ENCODE results near the gene USP44. TPM values are rescaled to one million over a fixed set of nuclear protein-coding genes. Genes with fewer than 3 reads are reported as not detected.

USP44 gene
- total and polyA plus RNA-seq, 2 of the 4 experiments (the other 2 are of a cell fraction), result 13.0 to 33.5 TPM

DNA sequence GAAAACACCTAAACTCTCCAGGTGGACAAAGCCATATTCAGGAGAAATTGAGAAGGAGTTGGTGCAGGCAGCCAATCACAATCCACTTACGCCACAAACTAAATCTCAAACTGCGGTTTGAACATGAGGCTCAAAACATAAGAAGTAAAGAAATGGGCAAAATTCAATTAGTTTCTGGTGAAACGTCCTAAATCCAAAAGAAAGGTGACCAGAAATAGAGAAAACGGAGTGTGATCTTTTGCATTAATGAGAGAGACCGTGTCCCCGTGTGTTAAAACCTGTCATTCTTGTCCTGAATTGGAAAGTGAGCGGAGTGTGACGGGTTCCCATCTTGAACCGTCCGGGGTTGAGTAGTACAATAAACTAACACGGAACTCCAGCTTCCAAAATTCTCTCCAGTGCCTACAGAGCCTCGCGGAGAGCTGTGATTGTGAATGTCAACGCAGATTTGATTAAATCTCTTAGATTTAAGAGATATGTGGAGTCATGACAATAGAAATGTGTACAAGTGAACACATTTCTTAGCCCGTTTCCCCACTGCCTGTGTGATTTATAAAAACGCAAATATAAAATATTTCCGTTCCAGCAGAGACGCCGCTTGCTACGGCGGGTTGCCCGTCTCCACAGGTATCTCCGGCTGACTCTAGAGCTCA lies 77.9 kb downstream of the USP44 start:
- ATAC-seq (ENCODE audit: low read depth), result peak; percentile 60
- Histone ChIP-seq H4K5ac (ENCODE audit: low read depth, low read length) (peak overlapping the region; percentile 74), H3K79me1 (ENCODE audit: low read depth in 1 of 2, low read length in 2 of 2) (peaks cover 0 to 11% of the 10 kb centered on the region in 2 experiments; a peak in 2 of 4 replicates), H3K9ac (ENCODE audit: low read depth, low read length) (peak overlapping the region; percentile 88), H3K4me2 (ENCODE audit: low read depth, low read length) (peak overlapping the region; percentile 94), H4K8ac (ENCODE audit: low read depth in 2 of 2, low read length in 2 of 2) (peak overlapping the region; percentile 75 to 79), H2BK5ac (ENCODE audit: low read depth, low read length, poor library complexity, severe bottlenecking) (peak overlapping the region; percentile 86), H3K36me3 (ENCODE audit: control insufficient read depth, insufficient read depth, low read length) (peaks cover 11% of the 10 kb centered on the region), H2BK120ac (ENCODE audit: low read depth, low read length) (peak overlapping the region; percentile 35), H2BK20ac (ENCODE audit: low read depth, low read length) (0 out of 2 replicates have a peak overlapping the region, but pooled peaks have one; percentile 12), H3K18ac (ENCODE audit: low read depth, low read length) (peak overlapping the region; percentile 58), H2AK9ac (replicated peaks; ENCODE audit: low read depth, low read length, poor library complexity) (no peak overlapping the region), H2AK5ac (ENCODE audit: low read depth, low read length) (no peak overlapping the region), H3K4ac (ENCODE audit: low read depth, low read length) (peak overlapping the region; percentile 86), H3K4me3 (ENCODE audit: insufficient read depth, low read depth, low read length) (peak overlapping the region; percentile 84), H3K56ac (ENCODE audit: extremely low read depth, insufficient read depth, low read length) (peak overlapping the region; percentile 80), H3K27ac (ENCODE audit: insufficient read depth, low read length) (peak overlapping the region; percentile 89), H3K14ac (replicated peaks; ENCODE audit: low read depth, low read length) (peak overlapping the region; percentile 94), H3K9me3 (ENCODE audit: control insufficient read depth, insufficient read depth, low read length) (no peaks in the 10 kb centered on the region), H4K91ac (ENCODE audit: insufficient read depth, low read depth, low read length) (peak overlapping the region; percentile 68), H2AFZ (replicated peaks; ENCODE audit: low read length, poor library complexity) (peak overlapping the region; percentile 94), H2BK15ac (ENCODE audit: low read depth, low read length) (peak overlapping the region; percentile 32; the same call in 1 of the 3 replicates), H4K20me1 (ENCODE audit: insufficient read depth, low read length) (peaks cover 8% of the 10 kb centered on the region; the same call in 1 of the 2 replicates), H3K23ac (ENCODE audit: low read depth, low read length) (peak overlapping the region; percentile 49), H3K9me1 (ENCODE audit: insufficient read depth, low read length) (no peaks in the 10 kb centered on the region), H3K27me3 (ENCODE audit: control insufficient read depth, insufficient read depth, low read length) (0 out of 2 replicates have a peak, but pooled peaks cover 2% of the 10 kb centered on the region), H3K4me1 (ENCODE audit: control insufficient read depth, insufficient read depth, low read length) (no peaks in the 10 kb centered on the region)
- dilution Hi-C loops (cut with HindIII; ENCODE audit: low sequenced_read_pairs, unreplicated experiment), result no loop called here
- in situ Hi-C loops (cut with MboI; ENCODE audit: low sequenced_read_pairs), result no loop called here
- intact Hi-C loops (cut with micrococcal nuclease), result loop anchor here (2.0 to 5.0 kb wide), 3 partner anchors 136 to 356 kb away; no protein-coding TSS in a partner anchor
- BruUV-seq (replicated peaks), result no TSS peak
- TF ChIP-seq, protein P1, sequence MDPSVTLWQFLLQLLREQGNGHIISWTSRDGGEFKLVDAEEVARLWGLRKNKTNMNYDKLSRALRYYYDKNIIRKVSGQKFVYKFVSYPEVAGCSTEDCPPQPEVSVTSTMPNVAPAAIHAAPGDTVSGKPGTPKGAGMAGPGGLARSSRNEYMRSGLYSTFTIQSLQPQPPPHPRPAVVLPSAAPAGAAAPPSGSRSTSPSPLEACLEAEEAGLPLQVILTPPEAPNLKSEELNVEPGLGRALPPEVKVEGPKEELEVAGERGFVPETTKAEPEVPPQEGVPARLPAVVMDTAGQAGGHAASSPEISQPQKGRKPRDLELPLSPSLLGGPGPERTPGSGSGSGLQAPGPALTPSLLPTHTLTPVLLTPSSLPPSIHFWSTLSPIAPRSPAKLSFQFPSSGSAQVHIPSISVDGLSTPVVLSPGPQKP (IDR thresholded peaks at IDR 0.05; ENCODE audit: borderline replicate concordance, low read depth, low read length), result no peak
- TF ChIP-seq POLR2A (IDR thresholded peaks at IDR 0.05; ENCODE audit: low read depth, low read length) (no peak), RFX5 (IDR thresholded peaks at IDR 0.05; ENCODE audit: low read depth, low read length) (no peak), SMC3 (IDR thresholded peaks at IDR 0.05; ENCODE audit: low read depth, low read length) (no peak), FOS (IDR thresholded peaks at IDR 0.05; ENCODE audit: low read depth, low read length) (no peak), MAZ (IDR thresholded peaks at IDR 0.05; ENCODE audit: borderline replicate concordance, low read depth, low read length) (no peak), NFE2L2 (IDR thresholded peaks at IDR 0.05; ENCODE audit: low read depth, low read length) (no peak)
- TF ChIP-seq, protein P2, sequence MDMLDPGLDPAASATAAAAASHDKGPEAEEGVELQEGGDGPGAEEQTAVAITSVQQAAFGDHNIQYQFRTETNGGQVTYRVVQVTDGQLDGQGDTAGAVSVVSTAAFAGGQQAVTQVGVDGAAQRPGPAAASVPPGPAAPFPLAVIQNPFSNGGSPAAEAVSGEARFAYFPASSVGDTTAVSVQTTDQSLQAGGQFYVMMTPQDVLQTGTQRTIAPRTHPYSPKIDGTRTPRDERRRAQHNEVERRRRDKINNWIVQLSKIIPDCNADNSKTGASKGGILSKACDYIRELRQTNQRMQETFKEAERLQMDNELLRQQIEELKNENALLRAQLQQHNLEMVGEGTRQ (IDR thresholded peaks at IDR 0.05; ENCODE audit: low read depth, low read length), result no peak
- 0% methylated on average over 4 of the region's 23 CpGs; no CpG with 5 or more reads in 1 of the 2 experiments for WGBS, 2 experiments (ENCODE audit: extremely low coverage in 2 of 2, insufficient read length in 1 of 2)
- POLR2A ChIA-PET (ENCODE audit: unreplicated experiment), result interaction anchor here (0.6 to 1.4 kb wide), 3 partner anchors 60 to 115 kb away, joined by 3 to 4 read pairs (median 3); no protein-coding TSS in a partner anchor
- peak; percentile 42 for DNase-seq
- CTCF ChIA-PET, result interaction anchor here (0.5 to 1.4 kb wide), 4 partner anchors 10 to 357 kb away, joined by 3 to 5 read pairs (median 4); no protein-coding TSS in a partner anchor

Measured in IMR-90 (cell line).